Measurements from ENCODE around the gene STRA8.
"Not testable (repeated sequence)": the region's sequence is repeated elsewhere in the genome, so short reads cannot be mapped to it uniquely, and the experiment has no call there.

STRA8 gene

GRCh38 chr7:135204876-135205275 lies 28.8 kb upstream of the STRA8 start:
- DNase-seq (ENCODE audit: extremely low read depth in 1 of 2, low read depth in 1 of 2): no peak

GRCh38 chr7:135205850-135206249 lies 27.8 kb upstream of the STRA8 start:
- no peak for DNase-seq (ENCODE audit: extremely low read depth in 1 of 2, low read depth in 1 of 2)

- no peak for DNase-seq (ENCODE audit: extremely low read depth in 1 of 2, low read depth in 1 of 2)
Observed at GRCh38 chr7:135206941-135207391, 26.7 kb upstream of the STRA8 start.

GRCh38 chr7:135207406-135208101 lies 26.1 kb upstream of the STRA8 start:
- no peak for DNase-seq (ENCODE audit: extremely low read depth in 1 of 2, low read depth in 1 of 2)

- DNase-seq (ENCODE audit: extremely low read depth in 1 of 2, low read depth in 1 of 2): no peak
Observed at GRCh38 chr7:135208102-135208793, 25.4 kb upstream of the STRA8 start.

GRCh38 chr7:135209225-135209834 lies 24.3 kb upstream of the STRA8 start:
- no peak for DNase-seq (ENCODE audit: extremely low read depth in 1 of 2, low read depth in 1 of 2)

GRCh38 chr7:135210888-135211178 lies 22.8 kb upstream of the STRA8 start:
- DNase-seq (ENCODE audit: extremely low read depth in 1 of 2, low read depth in 1 of 2): no peak

GRCh38 chr7:135211179-135211945 lies 22.3 kb upstream of the STRA8 start, which contains the start of gene WDR91:
Gene WDR91 (minus strand): TSS chr7:135211526. CDS start chr7:135211502, 24 bp downstream.
- DNase-seq (ENCODE audit: extremely low read depth in 1 of 2, low read depth in 1 of 2): peak; percentile 84 to 95

GRCh38 chr7:135211946-135212685 lies 21.5 kb upstream of the STRA8 start:
- DNase-seq (ENCODE audit: extremely low read depth in 1 of 2, low read depth in 1 of 2): not testable (repeated sequence)

- no peak for DNase-seq (ENCODE audit: extremely low read depth in 1 of 2, low read depth in 1 of 2)
Observed at GRCh38 chr7:135213831-135214230, 19.8 kb upstream of the STRA8 start.

- no peak for DNase-seq (ENCODE audit: extremely low read depth in 1 of 2, low read depth in 1 of 2)
Observed at GRCh38 chr7:135215180-135215579, 18.5 kb upstream of the STRA8 start.

- DNase-seq (ENCODE audit: extremely low read depth in 1 of 2, low read depth in 1 of 2): no peak
Observed at GRCh38 chr7:135215698-135216097, 17.9 kb upstream of the STRA8 start.

GRCh38 chr7:135217645-135218509 lies 15.8 kb upstream of the STRA8 start:
- no peak for DNase-seq (ENCODE audit: extremely low read depth in 1 of 2, low read depth in 1 of 2)

- no peak for DNase-seq (ENCODE audit: extremely low read depth in 1 of 2, low read depth in 1 of 2)
Observed at GRCh38 chr7:135224027-135224426, 9.6 kb upstream of the STRA8 start.

- DNase-seq (ENCODE audit: extremely low read depth in 1 of 2, low read depth in 1 of 2): no peak
Observed at GRCh38 chr7:135231686-135232085, 2.0 kb upstream of the STRA8 start.

GRCh38 chr7:135232087-135232486 lies 1.6 kb upstream of the STRA8 start:
- DNase-seq (ENCODE audit: extremely low read depth in 1 of 2, low read depth in 1 of 2): no peak

GRCh38 chr7:135232720-135233119 lies 918 bp upstream of the STRA8 start:
- DNase-seq (ENCODE audit: extremely low read depth in 1 of 2, low read depth in 1 of 2): no peak

- DNase-seq (ENCODE audit: extremely low read depth in 1 of 2, low read depth in 1 of 2): not testable (repeated sequence)
Observed at GRCh38 chr7:135234095-135234494, 457 bp downstream of the STRA8 start.

GRCh38 chr7:135234727-135235126 lies 1.1 kb downstream of the STRA8 start:
- DNase-seq (ENCODE audit: extremely low read depth in 1 of 2, low read depth in 1 of 2): no peak

GRCh38 chr7:135235841-135236240 lies 2.2 kb downstream of the STRA8 start:
- DNase-seq (ENCODE audit: extremely low read depth in 1 of 2, low read depth in 1 of 2): no peak
